DOHH2 (cell line): Measurements from ENCODE around the gene DMPK.

Experiments used
- H3F3A ChIP-seq: fragments of 200-600 bp; sonication (generic), shearing (Covaris generic); 2 replicates; pipeline ENCODE4 v1.6.0; 2016; ENCODE audit warnings: antibody characterized with exemption, mild to moderate bottlenecking; ENCODE audit not compliant: control insufficient read depth, insufficient read depth
- H3K27ac ChIP-seq: fragments of 200-600 bp; sonication (generic); 2 replicates; pipeline ENCODE4 v1.5.1; 2014; ENCODE audit warnings: low read depth, mild to moderate bottlenecking, low read length, moderate library complexity
- H3K27me3 ChIP-seq: fragments of 200-600 bp; sonication (generic); 2 replicates; pipeline ENCODE4 v1.6.1; 2014; ENCODE audit warnings: mild to moderate bottlenecking, low read length, mixed read lengths; ENCODE audit not compliant: control insufficient read depth
- H3K36me3 ChIP-seq: fragments of 200-600 bp; sonication (generic); 2 replicates; pipeline ENCODE4 v1.6.1; 2014; ENCODE audit warnings: mild to moderate bottlenecking, low read length, moderate library complexity, mixed read lengths; ENCODE audit not compliant: control insufficient read depth
- H3K4me1 ChIP-seq: fragments of 200-600 bp; sonication (generic); 2 replicates; pipeline ENCODE4 v1.6.1; 2014; ENCODE audit warnings: mild to moderate bottlenecking, low read length, mixed read lengths; ENCODE audit not compliant: control insufficient read depth
- H3K4me2 ChIP-seq: fragments of 200-600 bp; sonication (generic); 2 replicates; pipeline ENCODE4 v1.6.0; 2014; ENCODE audit warnings: mild to moderate bottlenecking, low read length, moderate library complexity
- H3K4me3 ChIP-seq: fragments of 200-600 bp; sonication (generic); 2 replicates; pipeline ENCODE4 v1.5.1; 2014; ENCODE audit warnings: mild to moderate bottlenecking, low read length, mixed read lengths
- H3K79me2 ChIP-seq: fragments of 200-600 bp; sonication (generic); 2 replicates; pipeline ENCODE4 v1.6.1; 2014; ENCODE audit warnings: mild to moderate bottlenecking, low read length, mixed read lengths; ENCODE audit not compliant: control insufficient read depth
- H3K9me2 ChIP-seq: fragments of 200-600 bp; sonication (generic); replicated peaks from 2 replicates; pipeline ENCODE4 v1.6.1; 2014; ENCODE audit warnings: mild to moderate bottlenecking, low read length, mixed read lengths; ENCODE audit not compliant: control insufficient read depth
- H3K9me3 ChIP-seq: fragments of 200-600 bp; sonication (generic); 2 replicates; pipeline ENCODE4 v1.6.1; 2014; ENCODE audit warnings: antibody characterized with exemption, low read length, mixed read lengths; ENCODE audit not compliant: control insufficient read depth, insufficient read depth
- H4K20me1 ChIP-seq: fragments of 200-600 bp; sonication (generic); 2 replicates; pipeline ENCODE4 v1.6.0; 2014; ENCODE audit warnings: low read depth, mild to moderate bottlenecking, antibody characterized with exemption, low read length, moderate library complexity; ENCODE audit not compliant: control insufficient read depth, insufficient read depth
- CTCF ChIP-seq: fragments of 200-600 bp; sonication (generic); IDR thresholded peaks from one replicate; pipeline ENCODE4 v1.5.1; 2014; ENCODE audit warnings: antibody characterized with exemption, mild to moderate bottlenecking, low read depth, low read length; ENCODE audit not compliant: poor library complexity, severe bottlenecking
- EZH2phosphoT487 ChIP-seq: fragments of 200-600 bp; sonication (generic); IDR thresholded peaks from 2 replicates; pipeline ENCODE4 v1.6.1; 2017; ENCODE audit warnings: borderline replicate concordance, mild to moderate bottlenecking, antibody characterized with exemption, low read length, moderate library complexity, mixed read lengths

The DMPK gene

GRCh38 chr19:45777395-45777961 lies 4.8 kb downstream of the DMPK start:
- H3K4me2 ChIP-seq, result no peak overlapping the region
- no peak overlapping the region for H3K4me3 ChIP-seq
- no peaks in the 10 kb centered on the region for H3K27me3 ChIP-seq
- peaks cover 21% of the 10 kb centered on the region; the same call in 1 of the 2 replicates for H3K36me3 ChIP-seq
- H3K4me1 ChIP-seq, result peaks cover 32% of the 10 kb centered on the region
- peaks cover 18% of the 10 kb centered on the region for H4K20me1 ChIP-seq
- no peak overlapping the region for H3K27ac ChIP-seq
- TF ChIP-seq CTCF, result no peak
- H3K79me2 ChIP-seq, result no peaks in the 10 kb centered on the region
- peaks cover 10% of the 10 kb centered on the region for H3F3A ChIP-seq
- no peaks in the 10 kb centered on the region for H3K9me2 ChIP-seq
- H3K9me3 ChIP-seq, result no peaks in the 10 kb centered on the region

GRCh38 chr19:45774765-45775164 lies 7.5 kb downstream of the DMPK start:
- no peak for TF ChIP-seq EZH2phosphoT487
- TF ChIP-seq CTCF, result no peak
- no peaks in the 10 kb centered on the region for H3K9me2 ChIP-seq
- H3K79me2 ChIP-seq, result no peaks in the 10 kb centered on the region
- peaks cover 21% of the 10 kb centered on the region; the same call in 1 of the 2 replicates for H3K36me3 ChIP-seq
- H3F3A ChIP-seq, result peaks cover 5% of the 10 kb centered on the region; the same call in 1 of the 2 replicates
- H3K4me2 ChIP-seq, result no peak overlapping the region
- no peak overlapping the region for H3K27ac ChIP-seq
- H3K27me3 ChIP-seq, result no peaks in the 10 kb centered on the region
- H3K4me1 ChIP-seq, result peaks cover 40% of the 10 kb centered on the region
- H4K20me1 ChIP-seq, result peaks cover 6% of the 10 kb centered on the region
- no peak overlapping the region for H3K4me3 ChIP-seq
- H3K9me3 ChIP-seq, result no peaks in the 10 kb centered on the region

GRCh38 chr19:45773384-45773783 lies 8.9 kb downstream of the DMPK start:
- H3K79me2 ChIP-seq, result no peaks in the 10 kb centered on the region
- H3K9me3 ChIP-seq, result no peaks in the 10 kb centered on the region
- peaks cover 17% of the 10 kb centered on the region; the same call in 1 of the 2 replicates for H3K36me3 ChIP-seq
- TF ChIP-seq CTCF, result no peak
- TF ChIP-seq EZH2phosphoT487, result no peak
- H3K27me3 ChIP-seq, result no peaks in the 10 kb centered on the region; the same call in 1 of the 2 replicates
- no peaks in the 10 kb centered on the region for H3K9me2 ChIP-seq
- no peak overlapping the region for H3K4me3 ChIP-seq
- peak overlapping the region; percentile 30; the same call in 1 of the 2 replicates for H3K27ac ChIP-seq
- H3K4me2 ChIP-seq, result peak overlapping the region; percentile 40
- H3F3A ChIP-seq, result peaks cover 5% of the 10 kb centered on the region; the same call in 1 of the 2 replicates
- H3K4me1 ChIP-seq, result peaks cover 33% of the 10 kb centered on the region
- peaks cover 3% of the 10 kb centered on the region for H4K20me1 ChIP-seq
